ENCODE measurements around the gene FCER1G.

- TF ChIP-seq SPI1 (IDR thresholded peaks at IDR 0.05; ENCODE audit: borderline replicate concordance, low read depth) = no peak
- no peak for TF ChIP-seq CTCF (IDR thresholded peaks at IDR 0.05; ENCODE audit: insufficient read depth, low read length)
- TF ChIP-seq REST (IDR thresholded peaks at IDR 0.05; ENCODE audit: insufficient replicate concordance, low read depth) = peak; percentile 49
- peak; percentile 91 for TF ChIP-seq POLR2AphosphoS5 (IDR thresholded peaks at IDR 0.05; ENCODE audit: low read depth)
- TF ChIP-seq GABPA (IDR thresholded peaks at IDR 0.05; ENCODE audit: low read depth) = no peak
Measured at GRCh38 chr1:161177112-161177935, 37.8 kb upstream of the FCER1G start, which contains the start of gene B4GALT3.
